IMR-90 (cell line): ENCODE results near the gene PLPP3. TPM values are rescaled to one million over a fixed set of nuclear protein-coding genes. Genes with fewer than 3 reads are reported as not detected.

Experiments used
- ATAC-seq: fragments of 200-7000 bp; cut with Tn5 transposase; 2 replicates; pipeline ENCODE4 v1.9.1; 2020; ENCODE audit warnings: low read depth, mild to moderate bottlenecking, moderate library complexity
- BruUV-seq: library from RNA; stranded (reverse); fragments of 400-500 nt; replicated peaks from 2 replicates; lab custom pipeline; 2021; lab: Mats Ljungman, UMichigan
- CTCF ChIA-PET: fragments of 300-600 bp; formaldehyde crosslinking; extraction: SDS; loops from one replicate; lab custom pipeline; 2021; ENCODE audit warnings: antibody characterized with exemption; lab: Yijun Ruan, JAX
- POLR2A ChIA-PET: fragments of 300-600 bp; sonication (Branson Sonifier 250); formaldehyde crosslinking; loops from one replicate; lab custom pipeline; 2022; ENCODE audit warnings: antibody characterized with exemption; ENCODE audit not compliant: unreplicated experiment; lab: Charles Lee
- DNase-seq: peaks from one replicate; pipeline ENCODE4 v3.0.0; 2013
- H2AFZ ChIP-seq: replicated peaks from 2 replicates; pipeline ENCODE3; 2013; ENCODE audit warnings: low read length, mild to moderate bottlenecking; ENCODE audit not compliant: poor library complexity
- H2AK5ac ChIP-seq: 2 replicates; pipeline ENCODE4 v1.6.1; 2013; ENCODE audit warnings: low read depth, low read length, inconsistent platforms
- H2AK9ac ChIP-seq: replicated peaks from 2 replicates; pipeline ENCODE3; 2013; ENCODE audit warnings: mild to moderate bottlenecking, low read depth, low read length, moderate library complexity; ENCODE audit not compliant: poor library complexity
- H2BK120ac ChIP-seq: 2 replicates; pipeline ENCODE4 v1.6.1; 2013; ENCODE audit warnings: low read depth, low read length, inconsistent platforms
- H2BK15ac ChIP-seq: 3 replicates; pipeline ENCODE4 v1.6.1; 2013; ENCODE audit warnings: low read depth, low read length, inconsistent platforms
- H2BK20ac ChIP-seq: 2 replicates; pipeline ENCODE4 v1.6.1; 2013; ENCODE audit warnings: low read depth, mild to moderate bottlenecking, inconsistent platforms, low read length, moderate library complexity
- H2BK5ac ChIP-seq: 2 replicates; pipeline ENCODE4 v1.6.1; 2013; ENCODE audit warnings: mild to moderate bottlenecking, low read depth, low read length, inconsistent platforms; ENCODE audit not compliant: poor library complexity, severe bottlenecking
- H3K14ac ChIP-seq: replicated peaks from 2 replicates; pipeline ENCODE4 v1.6.1; 2013; ENCODE audit warnings: low read depth, low read length, inconsistent platforms
- H3K18ac ChIP-seq: 2 replicates; pipeline ENCODE4 v1.6.1; 2013; ENCODE audit warnings: low read depth, low read length, control low read depth
- H3K23ac ChIP-seq: 2 replicates; pipeline ENCODE4 v1.6.1; 2013; ENCODE audit warnings: low read depth, low read length, inconsistent platforms
- H3K27ac ChIP-seq: 2 replicates; pipeline ENCODE4 v1.5.1; 2013; ENCODE audit warnings: mild to moderate bottlenecking, control low read depth, low read length; ENCODE audit not compliant: insufficient read depth
- H3K27me3 ChIP-seq: 2 replicates; pipeline ENCODE4 v1.6.1; 2013; ENCODE audit warnings: low read length; ENCODE audit not compliant: control insufficient read depth, insufficient read depth
- H3K36me3 ChIP-seq: 2 replicates; pipeline ENCODE4 v1.6.1; 2013; ENCODE audit warnings: low read length, mixed read lengths; ENCODE audit not compliant: control insufficient read depth, insufficient read depth
- H3K4ac ChIP-seq: 2 replicates; pipeline ENCODE4 v1.6.1; 2013; ENCODE audit warnings: low read depth, low read length, inconsistent platforms
- H3K4me1 ChIP-seq: 2 replicates; pipeline ENCODE4 v1.6.1; 2013; ENCODE audit warnings: low read length, mixed read lengths; ENCODE audit not compliant: control insufficient read depth, insufficient read depth
- H3K4me2 ChIP-seq: 2 replicates; pipeline ENCODE4 v1.6.1; 2013; ENCODE audit warnings: low read depth, mild to moderate bottlenecking, control low read depth, low read length, moderate library complexity
- H3K4me3 ChIP-seq: 2 replicates; pipeline ENCODE4 v1.5.1; 2013; ENCODE audit warnings: low read depth, mild to moderate bottlenecking, control low read depth, low read length, moderate library complexity; ENCODE audit not compliant: insufficient read depth
- H3K56ac ChIP-seq: 2 replicates; pipeline ENCODE4 v1.6.1; 2013; ENCODE audit warnings: low read length, inconsistent platforms; ENCODE audit not compliant: insufficient read depth; ENCODE audit errors: extremely low read depth
- H3K79me1 ChIP-seq, 2 experiments: 2 replicates each; pipeline ENCODE4 v1.6.1; 2013; ENCODE audit warnings: low read length in 2 of 2, inconsistent platforms in 1 of 2, low read depth in 1 of 2
- H3K9ac ChIP-seq: 2 replicates; pipeline ENCODE4 v1.6.1; 2013; ENCODE audit warnings: low read depth, low read length, control low read depth
- H3K9me1 ChIP-seq: 2 replicates; pipeline ENCODE4 v1.6.1; 2013; ENCODE audit warnings: low read length, inconsistent platforms; ENCODE audit not compliant: insufficient read depth
- H3K9me3 ChIP-seq: 2 replicates; pipeline ENCODE4 v1.6.1; 2013; ENCODE audit warnings: low read length; ENCODE audit not compliant: control insufficient read depth, insufficient read depth
- H4K20me1 ChIP-seq: 2 replicates; pipeline ENCODE4 v1.6.1; 2013; ENCODE audit warnings: low read length, inconsistent platforms; ENCODE audit not compliant: insufficient read depth
- H4K5ac ChIP-seq: 2 replicates; pipeline ENCODE4 v1.6.1; 2013; ENCODE audit warnings: mild to moderate bottlenecking, low read depth, low read length, control low read depth
- H4K8ac ChIP-seq, 2 experiments: 2 replicates each; pipeline ENCODE4 v1.6.1; 2013; ENCODE audit warnings: low read depth in 2 of 2, low read length in 2 of 2, control low read depth in 1 of 2, inconsistent platforms in 1 of 2
- H4K91ac ChIP-seq: 2 replicates; pipeline ENCODE4 v1.6.1; 2013; ENCODE audit warnings: low read depth, low read length, inconsistent platforms; ENCODE audit not compliant: insufficient read depth
- RAD21 ChIP-seq: IDR thresholded peaks from 2 replicates; pipeline ENCODE4 v1.6.1; 2012; ENCODE audit warnings: low read length, improper control_type of control experiment
- WGBS, 2 experiments: methylation state at CpG; one replicate each; pipeline versions ENCODE4 v1.1.5 to v1.1.7; 2013; ENCODE audit warnings: missing lambda C conversion rate in 2 of 2; ENCODE audit not compliant: insufficient read length in 1 of 2; ENCODE audit errors: extremely low coverage in 2 of 2; 5-methylcytosine and 5-hydroxymethylcytosine counted together
- dilution Hi-C: fragments of 300-500 bp; cut with HindIII; formaldehyde crosslinking; loops from one replicate; pipeline ENCODE4 v1.14.3; 2018; ENCODE audit warnings: low sequenced_read_pairs; ENCODE audit not compliant: unreplicated experiment
- in situ Hi-C: fragments of 300-500 bp; cut with MboI; formaldehyde crosslinking; loops from 3 replicates; pipeline ENCODE4 v1.14.3; 2019; ENCODE audit warnings: low sequenced_read_pairs, inconsistent platforms, mixed read lengths
- intact Hi-C: fragments of 100-400 bp; cut with micrococcal nuclease; formaldehyde crosslinking; loops from 2 replicates; pipeline ENCODE4 v1.10.0; 2022
- polyA plus RNA-seq, 3 experiments: library from polyadenylated mRNA; depleted of rRNA; stranded (reverse); fragments of >200 nt; gene quantifications; 2 replicates each; pipeline ENCODE4 v1.2.3, GENCODE V29; 2012; ENCODE audit warnings: low replicate concordance in 1 of 3
- total RNA-seq: library from RNA; depleted of rRNA; stranded (reverse); fragments of >200 nt; gene quantifications from 2 replicates; pipeline ENCODE4 v1.2.3, GENCODE V29; 2012

PLPP3 gene
- total and polyA plus RNA-seq, 2 of the 4 experiments (the other 2 are of a cell fraction), result 49.9 to 56.6 TPM

- peak overlapping the region; percentile 55; the same call in 1 of the 2 replicates for H3K4me2 ChIP-seq
- H2BK120ac ChIP-seq, result no peak overlapping the region
- no peak overlapping the region for H3K9ac ChIP-seq
- no peaks in the 10 kb centered on the region for H3K9me3 ChIP-seq
- dilution Hi-C loops (no loop called here), in situ Hi-C loops (loop anchor here (10.0 kb wide), 1 partner anchor 835 kb away; no protein-coding TSS in a partner anchor), intact Hi-C loops (loop anchor here (10.0 kb wide), 2 partner anchors 245 to 715 kb away; no protein-coding TSS in a partner anchor)
- BruUV-seq, result no TSS peak
- H2BK5ac ChIP-seq, result no peak overlapping the region
- DNase-seq (no peak), ATAC-seq (no peak)
- no peak overlapping the region for H2AK9ac ChIP-seq
- TF ChIP-seq RAD21, result no peak
- H4K8ac ChIP-seq, result no peak overlapping the region
- H3K4me1 ChIP-seq, result peaks cover 28% of the 10 kb centered on the region
- H3K36me3 ChIP-seq, result peaks cover 33% of the 10 kb centered on the region
- ChIA-PET CTCF (interaction anchor here (0.8 kb wide), 1 partner anchor 447 kb away, joined by 3 read pairs; no protein-coding TSS in a partner anchor), POLR2A (interaction anchor here (0.7 kb wide), 1 partner anchor 303 kb away, joined by 3 read pairs; no protein-coding TSS in a partner anchor)
- no peak overlapping the region for H3K4me3 ChIP-seq
- H3K56ac ChIP-seq, result no peak overlapping the region
- H3K79me1 ChIP-seq, result peaks cover 15 to 69% of the 10 kb centered on the region in 2 experiments
- no peak overlapping the region for H3K18ac ChIP-seq
- H3K23ac ChIP-seq, result no peak overlapping the region
- H3K9me1 ChIP-seq, result peaks cover 11% of the 10 kb centered on the region
- H2BK20ac ChIP-seq, result no peak overlapping the region
- no peak overlapping the region for H2AK5ac ChIP-seq
- H2BK15ac ChIP-seq, result no peak overlapping the region
- H3K27ac ChIP-seq, result no peak overlapping the region
- H4K91ac ChIP-seq, result no peak overlapping the region
- 100% methylated on average over 1 of the region's 1 CpG; no CpG with 5 or more reads in 1 of the 2 experiments for WGBS, 2 experiments
- H3K14ac ChIP-seq, result no peak overlapping the region
- H3K27me3 ChIP-seq, result no peaks in the 10 kb centered on the region
- peaks cover 93% of the 10 kb centered on the region for H4K20me1 ChIP-seq
- no peak overlapping the region for H4K5ac ChIP-seq
- H3K4ac ChIP-seq, result no peak overlapping the region
- H2AFZ ChIP-seq, result no peak overlapping the region
Observed at GRCh38 chr1:56569661-56570060, 9.7 kb downstream of the PLPP3 start.
